HUES6 (cell line): ENCODE measurements around the gene AP2B1.
"Not testable (repeated sequence)": the region's sequence is repeated elsewhere in the genome, so short reads cannot be mapped to it uniquely, and the experiment has no call there.

Source experiments
- H3K27ac ChIP-seq: 2 replicates; pipeline ENCODE4 v1.7.0; 2013; ENCODE audit warnings: low read depth, mild to moderate bottlenecking, low read length, inconsistent platforms
- H3K27me3 ChIP-seq: 2 replicates; pipeline ENCODE4 v1.6.1; 2013; ENCODE audit warnings: low read length; ENCODE audit not compliant: control insufficient read depth, insufficient read depth
- H3K36me3 ChIP-seq: 2 replicates; pipeline ENCODE4 v1.6.1; 2013; ENCODE audit warnings: low read length; ENCODE audit not compliant: control insufficient read depth, insufficient read depth
- H3K4me1 ChIP-seq: 2 replicates; pipeline ENCODE4 v1.6.1; 2013; ENCODE audit warnings: low read length; ENCODE audit not compliant: control insufficient read depth, insufficient read depth
- H3K4me3 ChIP-seq: 2 replicates; pipeline ENCODE4 v1.5.1; 2013; ENCODE audit warnings: low read depth, low read length
- H3K9ac ChIP-seq: one replicate; pipeline ENCODE4 v1.6.1; 2013; ENCODE audit warnings: mild to moderate bottlenecking, low read length
- H3K9me3 ChIP-seq: 2 replicates; pipeline ENCODE4 v1.6.1; 2013; ENCODE audit warnings: low read depth, low read length; ENCODE audit not compliant: control insufficient read depth, insufficient read depth

The AP2B1 gene

GRCh38 chr17:35548978-35549377 is 38.1 kb upstream of the AP2B1 start:
- H3K4me1 ChIP-seq: no peaks in the 10 kb centered on the region
- no peak overlapping the region for H3K27ac ChIP-seq
- no peaks in the 10 kb centered on the region for H3K36me3 ChIP-seq
- H3K27me3 ChIP-seq: peaks cover 14% of the 10 kb centered on the region
- no peak overlapping the region for H3K9ac ChIP-seq
- H3K9me3 ChIP-seq: no peaks in the 10 kb centered on the region
- no peak overlapping the region for H3K4me3 ChIP-seq

- Histone ChIP-seq H3K27me3 (peaks cover 4% of the 10 kb centered on the region; the same call in 1 of the 2 replicates), H3K27ac (no peak overlapping the region), H3K36me3 (no peaks in the 10 kb centered on the region), H3K9ac (no peak overlapping the region), H3K4me3 (no peak overlapping the region), H3K4me1 (no peaks in the 10 kb centered on the region), H3K9me3 (no peaks in the 10 kb centered on the region)
Observed at GRCh38 chr17:35553310-35553709, 33.8 kb upstream of the AP2B1 start.

DNA sequence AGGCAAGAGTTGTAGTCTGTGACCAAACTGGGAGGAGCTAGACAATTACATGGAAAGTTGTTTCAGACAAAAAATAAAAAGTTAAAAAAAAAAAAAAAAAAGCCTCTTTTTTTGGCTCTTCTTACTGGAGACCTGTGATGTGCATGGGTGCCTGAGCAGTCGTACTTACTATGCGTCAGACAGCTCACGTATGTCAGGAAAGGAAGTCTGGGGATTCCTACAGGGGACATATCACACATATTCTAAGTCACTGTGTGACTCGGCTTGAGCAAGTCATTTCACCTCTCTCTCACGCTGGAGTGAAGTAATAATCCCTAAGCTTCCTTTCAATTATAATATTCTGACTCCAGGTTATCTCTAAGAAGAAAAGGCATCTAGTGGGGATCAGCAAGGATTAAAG is 32.5 kb upstream of the AP2B1 start:
- no peaks in the 10 kb centered on the region for H3K9me3 ChIP-seq
- no peak overlapping the region for H3K4me3 ChIP-seq
- H3K27ac ChIP-seq: no peak overlapping the region
- no peak overlapping the region for H3K9ac ChIP-seq
- H3K36me3 ChIP-seq: no peaks in the 10 kb centered on the region
- H3K4me1 ChIP-seq: no peaks in the 10 kb centered on the region
- no peaks in the 10 kb centered on the region for H3K27me3 ChIP-seq

DNA sequence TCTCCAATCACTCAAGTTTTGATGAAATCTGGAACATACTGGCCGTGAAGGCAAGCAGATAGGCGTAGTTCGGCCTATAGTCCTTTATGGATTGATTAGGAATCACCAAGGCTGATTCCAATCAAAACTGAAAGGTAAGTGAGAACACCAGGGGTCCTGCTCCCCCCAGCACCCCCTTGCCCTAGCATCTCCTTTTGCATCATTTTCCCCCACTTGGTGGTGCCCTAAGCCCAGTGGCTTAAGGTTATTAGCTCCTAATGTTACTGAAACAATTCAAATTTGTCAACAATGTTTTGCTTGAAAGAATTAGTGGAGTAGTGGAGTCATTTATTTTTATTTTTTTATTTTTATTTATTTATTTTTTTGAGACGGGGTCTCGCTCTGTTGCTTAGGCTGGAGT is 31.4 kb upstream of the AP2B1 start:
- Histone ChIP-seq H3K9me3 (no peaks in the 10 kb centered on the region), H3K4me1 (no peaks in the 10 kb centered on the region), H3K4me3 (no peak overlapping the region)

GRCh38 chr17:35557353-35557752 is 29.8 kb upstream of the AP2B1 start:
- Histone ChIP-seq H3K27ac (no peak overlapping the region), H3K9me3 (no peaks in the 10 kb centered on the region), H3K4me1 (no peaks in the 10 kb centered on the region), H3K4me3 (no peak overlapping the region), H3K27me3 (no peaks in the 10 kb centered on the region), H3K36me3 (no peaks in the 10 kb centered on the region), H3K9ac (no peak overlapping the region)

More for the DNA sequence above, 31.4 kb upstream of the AP2B1 start:
- no peaks in the 10 kb centered on the region for H3K27me3 ChIP-seq
- no peak overlapping the region for H3K9ac ChIP-seq
- no peak overlapping the region for H3K27ac ChIP-seq
- no peaks in the 10 kb centered on the region for H3K36me3 ChIP-seq

GRCh38 chr17:35559495-35560210 is 27.5 kb upstream of the AP2B1 start:
- Histone ChIP-seq H3K36me3 (no peaks in the 10 kb centered on the region), H3K4me3 (no peak overlapping the region), H3K4me1 (no peaks in the 10 kb centered on the region), H3K9ac (no peak overlapping the region), H3K27me3 (peaks cover 2% of the 10 kb centered on the region; the same call in 1 of the 2 replicates), H3K9me3 (no peaks in the 10 kb centered on the region), H3K27ac (no peak overlapping the region)

- Histone ChIP-seq H3K9ac (no peak within 1 kb of the TSS), H3K4me1 (no peaks in the 10 kb centered on the region), H3K27ac (no peak within 1 kb of the TSS), H3K27me3 (peaks cover 9% of the 10 kb centered on the region), H3K9me3 (no peaks in the 10 kb centered on the region), H3K4me3 (no peak within 1 kb of the TSS), H3K36me3 (no peaks in the 10 kb centered on the region)
Observed at GRCh38 chr17:35560703-35561102, 26.4 kb upstream of the AP2B1 start, which contains the start of gene SLFN14. SLFN14 (minus strand) TSS chr17:35560819; CDS start chr17:35558062, 2,757 bp downstream.

- H3K4me3 ChIP-seq, H3K4me1 ChIP-seq, H3K27ac ChIP-seq, H3K9ac ChIP-seq, H3K36me3 ChIP-seq, H3K9me3 ChIP-seq: not testable (repeated sequence)
- H3K27me3 ChIP-seq: peaks cover 11% of the 10 kb centered on the region
Observed at GRCh38 chr17:35563181-35563580, 23.9 kb upstream of the AP2B1 start.

GRCh38 chr17:35566968-35567367 is 20.2 kb upstream of the AP2B1 start:
- Histone ChIP-seq H3K9me3 (no peaks in the 10 kb centered on the region), H3K27ac (no peak overlapping the region), H3K9ac (no peak overlapping the region), H3K4me1 (0 out of 2 replicates have a peak, but pooled peaks cover 3% of the 10 kb centered on the region), H3K4me3 (peak overlapping the region; percentile 89), H3K27me3 (peaks cover 11% of the 10 kb centered on the region), H3K36me3 (no peaks in the 10 kb centered on the region)

DNA sequence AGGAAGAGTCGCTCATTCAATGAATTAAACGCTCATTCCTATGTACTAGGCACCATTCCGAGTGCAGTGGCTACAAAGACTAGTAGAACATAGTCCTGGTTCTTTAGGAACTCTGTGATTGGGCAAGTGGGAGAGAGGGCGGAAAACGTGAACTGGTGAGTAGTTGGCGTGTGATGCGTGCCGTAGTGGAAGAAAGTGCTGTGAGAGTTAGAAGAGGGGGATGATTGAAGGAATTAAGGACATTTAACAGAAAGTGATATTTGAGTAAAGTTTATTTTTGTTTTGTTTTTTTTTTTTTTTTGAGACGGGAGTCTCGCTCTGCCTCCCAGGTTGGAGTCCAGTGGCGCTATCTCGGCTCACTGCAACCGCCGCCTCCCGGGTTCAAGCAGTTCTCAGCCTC is 18.6 kb upstream of the AP2B1 start:
- Histone ChIP-seq H3K9ac (peak overlapping the region; percentile 85), H3K27me3 (peaks cover 11% of the 10 kb centered on the region), H3K4me3 (peak overlapping the region; percentile 89), H3K9me3 (no peaks in the 10 kb centered on the region), H3K27ac (peak overlapping the region; percentile 65; the same call in 1 of the 2 replicates), H3K4me1 (0 out of 2 replicates have a peak, but pooled peaks cover 3% of the 10 kb centered on the region), H3K36me3 (no peaks in the 10 kb centered on the region; the same call in 1 of the 2 replicates)

DNA sequence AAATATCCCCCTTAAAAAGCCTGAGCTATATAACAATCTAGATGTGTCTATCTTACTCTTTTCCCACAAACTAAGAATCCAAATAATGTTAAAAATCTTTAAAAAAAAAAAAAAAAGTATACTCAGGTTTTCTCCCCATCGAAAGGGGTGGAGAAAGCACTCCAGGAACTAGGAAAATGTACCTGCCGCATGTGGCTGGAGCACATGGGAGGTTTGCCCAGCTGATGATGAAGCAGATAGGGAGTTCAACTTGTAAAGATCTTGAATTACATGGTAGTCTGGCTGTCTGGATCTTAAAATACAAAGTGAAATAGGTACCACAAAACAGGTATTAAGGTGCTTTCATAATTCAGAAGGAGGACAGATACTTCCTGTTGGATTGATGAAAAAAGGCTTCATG is 17.7 kb upstream of the AP2B1 start:
- Histone ChIP-seq H3K36me3 (peaks cover 2% of the 10 kb centered on the region), H3K27me3 (peaks cover 11% of the 10 kb centered on the region), H3K4me1 (0 out of 2 replicates have a peak, but pooled peaks cover 3% of the 10 kb centered on the region), H3K27ac (no peak overlapping the region), H3K4me3 (peak overlapping the region; percentile 89), H3K9me3 (no peaks in the 10 kb centered on the region), H3K9ac (no peak overlapping the region)
